ENCODE results near the gene FIGN. TPM values are rescaled to one million over a fixed set of nuclear protein-coding genes. Genes with fewer than 3 reads are reported as not detected.

Gene FIGN
- total and polyA plus RNA-seq, 2 experiments from 2014 or later: 1.4 to 4.5 TPM

DNA sequence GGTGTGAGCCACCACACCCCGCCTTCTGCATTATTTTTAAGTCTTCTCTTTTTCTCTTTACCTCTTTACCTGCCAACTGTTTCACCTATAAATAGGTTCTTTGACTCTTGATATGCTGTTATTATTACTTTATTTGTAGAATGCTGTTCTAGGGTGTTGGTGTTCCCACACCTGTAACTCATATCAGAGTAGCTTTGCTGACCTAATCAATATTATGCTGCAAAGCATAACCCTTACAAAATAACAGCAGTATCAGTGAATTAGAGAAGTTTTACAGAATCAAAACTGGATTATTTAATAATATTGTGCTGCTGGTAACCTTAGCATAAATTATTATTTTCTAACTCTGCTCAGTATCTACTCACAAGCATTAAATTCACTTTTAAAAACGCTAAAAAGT lies 161.5 kb downstream of the FIGN start:
- no peaks in the 10 kb centered on the region for H3K4me1 ChIP-seq (ENCODE audit: insufficient read depth)
- 98% methylated on average over 2 of the region's 2 CpGs for WGBS (ENCODE audit: low lambda C conversion rate, missing lambda C conversion rate)
- no peak overlapping the region for H3K4me3 ChIP-seq
- no peaks in the 10 kb centered on the region for H3K27me3 ChIP-seq
- TF ChIP-seq EZH2 (IDR thresholded peaks at IDR 0.05; ENCODE audit: borderline replicate concordance) (no peak), EZH2phosphoT487 (IDR thresholded peaks at IDR 0.05; ENCODE audit: low read depth, severe bottlenecking, unreplicated experiment) (no peak), CTCF (IDR thresholded peaks at IDR 0.05; ENCODE audit: poor library complexity) (no peak)
- no peak overlapping the region for H2AFZ ChIP-seq
- no peaks in the 10 kb centered on the region for H3K36me3 ChIP-seq (replicated peaks; ENCODE audit: insufficient read depth, low read depth)
- H3K27ac ChIP-seq: no peak overlapping the region
- no peaks in the 10 kb centered on the region for H3K9me3 ChIP-seq (ENCODE audit: low read depth)
- H3K4me2 ChIP-seq: no peak overlapping the region
- DNase-seq (ENCODE audit: low spot score): no peak
- no peaks in the 10 kb centered on the region for H3K79me2 ChIP-seq
- no peaks in the 10 kb centered on the region for H4K20me1 ChIP-seq (ENCODE audit: insufficient read depth, poor library complexity, severe bottlenecking)
- H3K9me2 ChIP-seq (replicated peaks; ENCODE audit: insufficient read depth): no peaks in the 10 kb centered on the region

GRCh38 chr2:163573652-163574051 lies 162.2 kb downstream of the FIGN start:
- no peak for DNase-seq (ENCODE audit: low spot score)
- no peak overlapping the region for H3K4me3 ChIP-seq
- WGBS (ENCODE audit: low lambda C conversion rate, missing lambda C conversion rate): 45% methylated on average over 1 of the region's 1 CpG
- no peaks in the 10 kb centered on the region for H3K4me1 ChIP-seq (ENCODE audit: insufficient read depth)
- H3K9me3 ChIP-seq (ENCODE audit: low read depth): no peaks in the 10 kb centered on the region
- H3K27ac ChIP-seq: no peak overlapping the region
- H4K20me1 ChIP-seq (ENCODE audit: insufficient read depth, poor library complexity, severe bottlenecking): no peaks in the 10 kb centered on the region
- H3K27me3 ChIP-seq: no peaks in the 10 kb centered on the region
- TF ChIP-seq EZH2phosphoT487 (IDR thresholded peaks at IDR 0.05; ENCODE audit: low read depth, severe bottlenecking, unreplicated experiment): no peak
- no peak for TF ChIP-seq CTCF (IDR thresholded peaks at IDR 0.05; ENCODE audit: poor library complexity)
- TF ChIP-seq EZH2 (IDR thresholded peaks at IDR 0.05; ENCODE audit: borderline replicate concordance): no peak
- H3K9me2 ChIP-seq (replicated peaks; ENCODE audit: insufficient read depth): no peaks in the 10 kb centered on the region
- no peak overlapping the region for H3K4me2 ChIP-seq
- H3K79me2 ChIP-seq: no peaks in the 10 kb centered on the region
- no peaks in the 10 kb centered on the region for H3K36me3 ChIP-seq (replicated peaks; ENCODE audit: insufficient read depth, low read depth)
- H2AFZ ChIP-seq: no peak overlapping the region

GRCh38 chr2:163572850-163573249 lies 163.0 kb downstream of the FIGN start:
- Histone ChIP-seq H2AFZ (no peak overlapping the region), H3K36me3 (replicated peaks; ENCODE audit: insufficient read depth, low read depth) (no peaks in the 10 kb centered on the region), H3K79me2 (no peaks in the 10 kb centered on the region), H3K9me2 (replicated peaks; ENCODE audit: insufficient read depth) (no peaks in the 10 kb centered on the region), H3K4me1 (ENCODE audit: insufficient read depth) (no peaks in the 10 kb centered on the region), H3K9me3 (ENCODE audit: low read depth) (no peaks in the 10 kb centered on the region), H4K20me1 (ENCODE audit: insufficient read depth, poor library complexity, severe bottlenecking) (no peaks in the 10 kb centered on the region), H3K27ac (no peak overlapping the region), H3K4me2 (no peak overlapping the region), H3K4me3 (no peak overlapping the region), H3K27me3 (no peaks in the 10 kb centered on the region)
- TF ChIP-seq EZH2phosphoT487 (IDR thresholded peaks at IDR 0.05; ENCODE audit: low read depth, severe bottlenecking, unreplicated experiment) (no peak), CTCF (IDR thresholded peaks at IDR 0.05; ENCODE audit: poor library complexity) (no peak), EZH2 (IDR thresholded peaks at IDR 0.05; ENCODE audit: borderline replicate concordance) (no peak)
- 98% methylated on average over 7 of the region's 7 CpGs for WGBS (ENCODE audit: low lambda C conversion rate, missing lambda C conversion rate)
- DNase-seq (ENCODE audit: low spot score): no peak

All from hepatocyte (in vitro differentiated cells).